ENCODE data around the gene RASGEF1C.

The RASGEF1C gene

GRCh38 chr5:180159756-180160155 lies 49.3 kb downstream of the RASGEF1C start:
- DNase-seq = no peak

DNA sequence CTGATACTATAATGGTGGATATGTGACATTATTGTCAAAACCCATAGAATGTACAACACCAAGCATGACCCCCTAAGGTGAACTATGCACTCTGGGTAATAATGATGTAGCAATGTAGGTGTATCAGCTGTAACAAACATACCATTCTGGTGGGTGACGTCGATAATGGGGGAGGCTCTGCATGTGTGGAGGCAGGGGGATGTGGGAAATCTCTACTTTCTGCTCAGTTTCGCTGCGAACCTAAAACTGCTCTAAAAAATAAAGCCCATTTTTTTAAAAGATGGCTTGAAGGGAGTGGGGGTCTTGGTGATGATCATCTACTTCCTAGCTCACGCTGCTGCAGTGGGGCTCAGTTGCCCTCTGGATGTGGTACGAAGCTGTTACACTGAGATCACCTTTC lies 51.1 kb downstream of the RASGEF1C start:
- DNase-seq = no peak

DNA sequence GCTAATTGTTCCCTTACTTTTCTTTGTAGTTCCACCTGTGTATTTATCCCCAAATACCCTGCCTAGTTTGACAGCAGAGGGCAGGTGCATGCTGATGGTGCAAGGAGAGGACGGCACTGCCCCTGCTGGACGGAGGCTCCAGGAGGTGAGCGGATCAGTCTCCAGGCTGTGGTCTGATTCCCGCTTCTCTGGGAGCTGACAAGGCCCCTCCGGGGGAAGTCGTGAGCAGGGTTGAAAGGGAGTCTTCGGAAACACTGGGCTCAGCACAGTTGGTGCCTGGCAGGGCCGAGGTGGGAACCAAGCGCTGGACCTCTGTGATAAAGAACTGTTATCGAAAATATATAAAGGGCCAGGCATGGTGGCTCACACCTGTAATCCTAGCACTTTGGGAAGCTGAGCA lies 52.9 kb downstream of the RASGEF1C start:
- DNase-seq = no peak

DNA sequence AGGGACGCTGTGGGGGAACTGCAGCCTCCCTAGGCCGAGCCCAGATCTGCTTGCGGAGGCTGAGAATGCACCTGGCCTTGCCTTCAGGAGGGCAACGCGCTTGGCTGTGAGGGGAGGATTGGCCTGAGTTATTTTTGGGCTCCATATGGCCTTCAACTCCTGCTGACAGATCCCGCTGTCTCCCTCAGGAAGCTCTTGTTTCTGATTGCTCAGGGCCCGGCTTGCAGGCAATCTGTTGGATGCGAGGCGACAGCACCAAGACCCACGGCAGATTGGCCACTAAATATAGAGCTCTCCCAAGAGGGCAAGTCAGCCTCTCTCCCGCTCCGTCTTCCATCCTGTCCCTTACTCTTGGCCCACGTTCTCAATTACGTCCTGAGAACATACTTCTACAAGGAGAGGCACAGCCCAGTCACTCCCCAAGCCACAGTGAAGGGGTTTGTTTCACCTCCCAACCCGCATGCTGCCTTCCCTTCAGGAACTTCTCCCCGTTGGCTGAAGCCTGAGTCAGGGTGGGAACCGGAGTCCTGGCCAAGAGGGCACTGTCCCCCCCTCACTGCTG lies 53.6 kb downstream of the RASGEF1C start:
- DNase-seq = no peak

GRCh38 chr5:180154821-180155364 lies 54.1 kb downstream of the RASGEF1C start:
- no peak for DNase-seq

DNA sequence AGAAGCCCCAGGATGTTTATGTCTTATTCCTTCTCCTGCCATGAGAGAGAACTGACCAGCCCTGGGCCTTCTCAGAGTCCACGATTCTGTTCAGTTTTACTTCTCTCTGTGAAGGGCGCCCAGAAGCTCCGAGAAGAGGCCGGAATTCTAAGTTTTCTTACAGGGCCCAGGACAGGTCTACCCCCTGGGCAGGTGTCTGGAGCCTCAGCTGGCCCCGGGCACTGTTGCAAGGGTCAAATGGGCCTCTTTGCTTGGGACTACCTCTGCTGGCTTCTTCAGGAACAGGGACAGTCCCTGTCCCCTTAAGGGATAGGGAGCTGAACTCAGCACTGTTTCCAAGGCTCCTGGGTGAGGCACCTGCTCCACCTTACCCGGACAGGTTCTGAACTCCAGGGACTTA lies 55.0 kb downstream of the RASGEF1C start:
- no peak for DNase-seq

GRCh38 chr5:180153099-180153498 lies 55.9 kb downstream of the RASGEF1C start:
- no peak for DNase-seq

DNA sequence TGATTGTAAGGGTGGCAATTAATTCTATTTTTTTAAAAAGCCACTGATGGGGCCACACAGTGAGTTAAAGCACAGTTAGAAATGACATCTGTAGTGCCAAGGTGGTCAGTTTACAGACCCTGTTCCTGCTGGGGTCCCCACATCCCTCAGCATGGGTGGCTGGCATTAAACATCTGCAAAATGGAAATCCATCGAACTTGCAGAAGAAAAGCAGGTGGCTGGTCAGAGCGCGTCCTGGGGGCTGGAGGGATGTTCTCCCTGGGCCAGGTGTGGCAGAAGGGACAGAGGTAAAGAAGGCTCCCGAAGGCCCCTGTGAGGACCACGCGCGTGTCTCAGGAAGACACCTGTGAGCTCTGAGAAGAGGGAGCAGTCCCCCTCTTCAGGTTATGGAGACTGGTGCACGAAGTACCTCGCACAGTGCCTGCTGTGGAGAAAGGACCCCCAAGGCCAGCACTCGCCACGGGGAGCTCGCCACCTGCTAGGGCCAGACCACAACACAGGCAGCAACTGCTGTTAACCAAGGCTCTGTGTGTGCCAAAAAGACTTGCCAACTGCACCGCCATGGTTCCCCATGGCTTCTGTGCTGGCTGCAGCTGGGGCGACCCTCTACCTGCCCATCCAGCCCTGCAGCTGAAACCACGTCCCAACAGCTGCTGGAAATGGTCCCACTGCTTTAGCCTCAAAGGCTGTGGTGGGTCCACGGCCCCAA lies 65.2 kb downstream of the RASGEF1C start:
- no peak for DNase-seq

DNA sequence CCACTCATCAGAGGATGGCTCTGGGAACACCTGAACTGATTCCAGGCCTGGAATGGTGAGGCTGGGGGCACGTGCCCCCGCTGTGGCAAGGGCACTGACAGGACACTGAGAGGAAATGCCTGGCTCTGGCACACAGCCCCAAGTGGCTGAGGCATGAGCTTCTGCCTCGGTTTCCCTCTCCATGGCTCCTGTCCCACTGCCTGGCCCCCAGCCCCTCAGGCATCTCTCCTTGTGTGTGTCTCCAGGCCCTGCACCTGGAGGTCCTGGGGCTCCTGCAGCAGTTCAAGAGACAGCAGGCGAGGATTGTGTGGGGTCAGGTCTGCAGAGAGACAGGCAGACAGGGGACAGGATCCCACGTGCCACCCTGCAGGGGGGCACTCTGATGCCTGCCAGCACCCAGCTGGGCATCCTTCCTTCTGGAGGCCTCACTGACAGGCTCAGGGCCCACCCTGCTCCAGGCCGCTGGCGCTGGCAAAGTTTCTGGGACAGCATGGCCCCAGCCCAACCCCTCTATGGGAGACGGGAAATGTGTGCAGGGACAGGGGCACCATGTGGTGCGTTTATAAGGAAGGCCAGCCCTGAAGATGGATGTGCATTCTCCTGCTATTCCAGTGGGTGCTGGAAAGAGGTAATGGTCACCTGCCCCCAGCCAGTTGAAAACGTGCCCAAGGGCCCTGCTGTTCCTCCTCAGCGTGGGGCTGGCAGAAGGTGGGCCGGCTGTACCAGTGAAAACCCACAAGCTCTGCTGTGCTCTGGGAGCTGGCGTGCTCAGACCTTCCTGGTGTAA lies 66.0 kb downstream of the RASGEF1C start:
- DNase-seq = no peak

- DNase-seq = no peak
Observed at GRCh38 chr5:180142021-180142765, 66.8 kb downstream of the RASGEF1C start.

DNA sequence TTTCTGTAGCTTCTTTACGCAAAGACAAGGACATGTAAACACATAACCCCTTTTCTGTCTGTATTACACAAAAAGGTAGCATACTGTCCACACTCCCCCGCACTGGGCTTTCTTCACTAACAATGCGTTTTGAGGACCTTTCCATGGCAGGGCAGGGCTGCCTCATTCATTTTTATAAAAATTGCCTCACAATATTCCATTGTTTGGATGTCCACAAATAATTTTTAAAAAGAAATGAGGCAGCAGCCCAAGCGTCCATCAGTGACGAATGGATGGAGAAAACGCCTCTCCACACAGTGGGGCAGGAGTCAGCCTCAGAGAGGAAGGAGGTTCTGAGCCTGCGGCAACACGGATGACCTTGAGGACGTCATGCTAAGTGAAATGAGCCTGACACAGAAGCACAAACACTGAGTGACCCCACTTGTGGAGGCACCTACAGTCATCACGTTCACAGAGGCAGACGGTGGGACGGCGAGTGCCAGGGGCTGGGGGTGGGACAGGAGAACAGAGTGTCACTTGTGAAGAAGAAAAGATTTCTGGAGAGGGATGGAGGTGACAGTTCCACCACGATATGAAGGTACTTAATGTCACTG lies 67.8 kb downstream of the RASGEF1C start:
- DNase-seq = no peak

DNA sequence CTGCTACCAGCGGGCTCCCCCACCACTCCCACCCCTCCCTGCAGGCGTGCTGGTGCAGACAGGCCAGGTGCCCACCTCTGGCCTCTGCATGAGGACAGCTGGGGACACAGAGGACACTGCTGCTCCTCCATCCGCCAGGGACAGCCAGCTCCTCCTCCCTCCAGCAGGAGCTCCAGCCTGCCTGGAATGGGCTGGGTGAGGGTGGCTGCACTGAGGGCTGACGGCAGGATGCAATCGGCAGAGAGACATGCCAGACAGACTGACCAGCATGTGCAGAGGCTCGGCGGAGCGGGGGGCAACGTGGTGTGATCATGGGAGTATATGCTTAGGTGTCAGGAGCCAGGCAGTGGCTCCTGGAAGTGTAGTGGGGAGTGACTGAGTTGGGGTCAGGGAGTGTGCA lies 68.4 kb downstream of the RASGEF1C start:
- DNase-seq = no peak

- DNase-seq = no peak
Observed at GRCh38 chr5:180140079-180140554, 68.9 kb downstream of the RASGEF1C start.

- DNase-seq = no peak
Observed at GRCh38 chr5:180139731-180140055, 69.3 kb downstream of the RASGEF1C start.

DNA sequence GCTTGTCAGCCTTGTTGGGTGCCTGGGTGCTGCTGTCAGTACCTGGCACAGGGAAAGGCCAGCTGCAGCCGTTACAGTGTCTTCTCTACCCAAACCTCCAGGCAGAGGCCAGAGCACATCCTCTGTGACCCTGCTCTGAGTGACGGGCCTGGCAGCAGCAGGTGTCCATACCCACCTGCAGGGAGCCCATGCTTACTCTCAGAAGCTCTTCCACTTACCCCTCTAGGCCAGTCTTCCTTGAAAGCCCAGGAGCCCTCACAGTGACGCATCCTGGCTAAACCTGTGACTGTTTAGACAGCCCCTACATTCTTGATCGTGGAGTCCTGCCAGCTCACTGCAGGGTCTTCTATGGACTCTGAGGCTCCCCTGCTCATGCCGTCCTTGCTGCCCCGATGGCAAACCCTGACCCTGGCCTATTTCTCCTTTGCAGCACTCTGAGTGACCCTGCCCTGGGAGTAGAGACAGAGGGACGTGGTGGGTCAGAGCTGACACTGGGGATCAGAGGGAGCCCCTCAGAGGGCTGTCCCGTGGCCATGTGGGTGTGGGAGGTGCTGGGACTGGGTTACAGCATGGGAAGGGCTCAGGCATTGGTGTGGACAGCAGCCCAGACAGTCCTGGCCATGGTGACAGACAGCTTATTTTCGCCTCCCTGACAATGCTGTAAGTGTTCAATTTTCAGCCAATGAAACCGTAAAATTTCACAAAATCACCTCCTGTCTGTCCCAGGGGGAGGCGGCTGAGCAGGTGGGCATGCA lies 69.9 kb downstream of the RASGEF1C start:
- DNase-seq = no peak

DNA sequence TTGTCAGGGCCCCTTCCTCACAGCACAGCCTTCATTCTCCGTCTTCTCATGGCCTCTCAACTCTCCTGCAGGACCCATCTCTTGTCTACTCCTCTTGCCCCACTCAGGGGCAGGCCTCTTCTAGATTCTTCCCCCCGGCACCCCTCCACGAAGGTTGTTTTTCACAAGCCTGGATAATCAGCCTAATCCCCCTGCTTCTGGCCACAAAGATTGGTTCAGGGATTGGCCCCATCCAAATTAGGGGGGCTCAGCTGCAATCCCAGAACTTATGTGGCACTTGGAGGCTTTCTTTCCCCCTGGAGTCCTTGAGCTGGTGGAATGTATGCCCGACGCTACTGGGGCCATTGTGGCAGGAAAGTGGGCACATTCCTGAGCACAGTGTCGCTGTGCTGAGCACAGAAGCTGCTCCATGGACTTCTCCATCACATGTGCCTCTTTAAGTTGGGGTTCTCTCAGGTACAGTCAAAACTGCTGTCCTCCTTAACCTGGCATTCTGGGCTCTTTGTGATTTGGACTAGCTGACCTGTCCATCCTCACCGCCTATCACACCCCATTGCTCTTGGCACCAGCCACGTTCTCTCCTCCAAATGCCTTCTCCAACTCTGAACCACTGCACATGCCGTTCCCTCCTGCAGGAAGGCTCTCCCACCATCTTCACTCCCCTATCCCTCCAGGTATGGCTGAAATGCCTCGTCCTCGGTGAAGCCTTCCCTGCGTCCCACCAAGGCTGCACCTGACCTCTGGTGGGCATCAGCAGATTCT lies 70.6 kb downstream of the RASGEF1C start:
- no peak for DNase-seq

- DNase-seq = no peak
Observed at GRCh38 chr5:180137401-180138213, 71.4 kb downstream of the RASGEF1C start.

DNA sequence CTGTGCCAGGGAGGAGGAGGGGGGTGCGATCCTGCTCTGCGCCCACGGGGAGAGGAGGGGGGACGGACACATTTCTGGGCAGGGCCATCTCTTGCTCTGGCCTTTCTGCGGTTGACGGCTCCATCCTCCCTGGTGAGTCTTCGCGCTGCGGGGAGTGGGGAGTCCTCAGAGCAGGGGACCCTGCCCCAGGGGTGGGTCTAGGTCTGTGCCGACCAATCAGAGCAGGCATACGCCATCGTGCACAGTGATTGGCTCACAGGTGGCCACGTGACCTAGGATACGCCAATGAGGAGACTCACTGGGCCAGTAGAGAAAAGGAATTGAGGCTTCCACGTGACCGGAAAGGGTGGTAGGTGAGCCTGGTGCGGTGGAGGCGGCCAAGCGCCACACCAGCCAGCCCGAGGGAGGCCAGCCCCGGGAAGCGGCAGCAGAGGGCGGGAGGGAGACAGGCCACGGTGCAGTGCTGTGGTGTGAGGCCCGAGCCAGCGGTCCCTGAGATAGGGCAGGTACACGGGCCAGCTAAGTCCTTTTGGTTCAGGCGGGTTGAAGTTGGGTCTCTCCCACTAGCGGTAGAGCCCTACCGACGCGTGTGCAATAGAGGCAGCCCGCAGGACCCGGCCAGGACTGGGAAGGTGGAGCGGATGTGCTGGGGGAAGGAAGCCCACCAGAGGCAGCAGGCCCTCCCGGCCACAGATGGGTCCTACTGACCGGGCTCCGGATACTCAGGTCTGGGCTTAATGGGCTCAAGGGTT lies 72.2 kb downstream of the RASGEF1C start:
- no peak for DNase-seq

DNA sequence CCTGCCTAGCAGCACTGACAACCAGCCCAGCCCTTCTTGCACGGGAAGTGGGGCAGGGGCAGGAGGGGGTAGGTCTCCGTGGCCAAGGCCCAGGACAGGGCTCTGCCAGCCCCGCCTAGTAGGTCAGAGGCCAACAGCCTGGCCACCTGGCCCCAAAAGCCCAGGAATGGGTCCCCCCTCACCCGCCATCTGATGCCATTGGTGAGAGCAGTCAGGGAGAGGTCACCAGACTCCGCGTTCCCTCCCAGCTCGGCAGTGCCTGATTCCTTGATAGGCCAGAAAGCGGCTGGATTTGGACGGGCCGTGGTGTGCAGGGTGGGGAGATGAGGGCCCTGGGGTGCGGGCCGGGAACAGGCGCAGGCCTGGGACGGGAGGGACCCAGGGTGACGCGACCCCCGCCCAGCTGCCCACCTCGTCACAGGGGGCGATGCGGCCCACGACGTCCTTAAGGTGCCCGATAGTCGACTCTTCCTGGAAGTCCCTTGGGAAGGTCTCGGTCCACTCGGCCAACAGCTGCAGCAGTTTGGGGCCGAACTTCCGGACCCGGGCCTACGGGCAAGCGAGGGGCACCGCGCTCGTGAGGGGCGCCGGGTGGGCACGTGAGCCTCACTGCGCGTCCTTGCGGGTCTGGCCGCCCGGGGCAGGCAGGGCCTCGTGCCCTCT lies 72.9 kb downstream of the RASGEF1C start:
- no peak for DNase-seq
